ENCODE data around the gene RCOR3.
"Not testable (repeated sequence)": the region's sequence is repeated elsewhere in the genome, so short reads cannot be mapped to it uniquely, and the experiment has no call there.

The RCOR3 gene

DNA sequence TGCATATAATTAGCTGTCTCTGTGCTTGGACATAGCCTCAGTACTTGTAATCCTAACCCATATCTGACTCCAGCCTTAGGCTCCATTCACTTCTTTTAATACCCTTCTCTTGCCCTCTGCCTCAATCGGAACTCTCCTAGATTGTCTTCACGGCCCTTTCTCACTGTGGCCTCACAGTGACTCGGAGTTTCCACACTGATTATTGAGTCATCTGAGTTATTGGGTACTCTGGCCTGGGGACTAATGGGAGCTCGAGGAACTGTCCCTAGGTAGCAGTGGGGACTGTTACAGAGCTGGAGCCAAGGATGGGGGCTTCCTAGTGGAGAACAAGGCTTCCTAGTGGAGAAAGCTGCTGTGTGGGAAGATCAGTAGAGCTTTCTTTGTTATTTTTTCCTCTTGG is 84.4 kb downstream of the RCOR3 start:
- no peak for DNase-seq

- no peak for DNase-seq
Measured at GRCh38 chr1:211344152-211344618, 85.0 kb downstream of the RCOR3 start.

GRCh38 chr1:211345719-211346118 is 86.6 kb downstream of the RCOR3 start:
- DNase-seq: no peak

DNA sequence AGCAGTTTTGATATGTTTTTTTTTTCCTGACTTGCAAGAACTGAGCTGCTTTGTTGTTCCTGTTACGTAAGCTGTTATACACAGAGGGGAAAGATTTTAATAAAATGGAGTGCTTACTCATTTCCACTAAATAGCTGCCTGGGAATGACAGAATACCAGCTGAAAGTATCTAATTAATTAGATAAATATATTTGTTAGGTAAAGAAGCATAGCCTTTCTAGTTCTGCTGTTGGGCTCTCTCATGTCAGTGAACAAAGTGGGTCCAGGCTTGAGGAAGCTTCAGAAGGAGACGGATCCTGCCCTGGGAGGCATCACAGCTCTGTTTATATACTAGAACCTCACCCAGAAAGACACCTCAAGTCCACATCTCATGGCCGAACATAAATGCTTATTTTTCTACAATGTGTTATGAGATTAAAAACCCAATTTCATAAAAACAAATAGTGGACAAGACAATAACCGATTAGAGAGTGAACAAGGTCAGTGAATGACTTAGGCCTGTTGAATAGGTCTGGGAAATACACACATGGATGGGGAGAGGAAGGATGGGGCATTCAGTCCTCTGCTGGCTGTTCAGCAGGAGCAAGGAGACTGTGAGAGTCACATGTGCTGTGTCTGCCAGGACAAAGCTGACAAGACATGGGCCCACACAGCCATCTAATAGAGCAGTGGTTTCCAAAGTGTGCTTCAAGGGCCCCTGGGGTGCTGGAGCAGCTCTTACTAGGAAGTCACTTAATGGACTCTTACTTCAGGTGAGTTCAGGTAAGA is 88.1 kb downstream of the RCOR3 start:
- DNase-seq: no peak

GRCh38 chr1:211348547-211348946 is 89.4 kb downstream of the RCOR3 start:
- no peak for DNase-seq

DNA sequence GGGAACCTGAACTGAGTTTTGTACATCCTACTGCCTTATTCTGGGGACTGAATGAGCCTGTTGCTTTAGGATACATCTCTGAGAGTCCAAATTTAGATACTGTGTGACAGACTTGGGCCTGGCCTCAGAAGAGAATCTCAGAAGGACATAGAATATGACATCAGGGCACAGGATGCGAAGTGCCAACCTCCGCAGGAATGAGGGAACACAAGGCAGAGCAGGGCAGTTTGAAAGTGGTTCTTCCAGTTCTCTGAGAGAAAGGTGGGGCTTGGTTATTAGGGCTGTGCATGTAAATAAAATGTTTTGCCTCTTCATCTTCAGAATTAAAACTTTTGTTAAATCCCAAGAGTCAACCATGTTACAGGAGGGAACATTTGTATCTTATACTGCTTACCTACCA is 90.6 kb downstream of the RCOR3 start:
- no peak for DNase-seq

GRCh38 chr1:211352055-211352454 is 92.9 kb downstream of the RCOR3 start:
- DNase-seq: not testable (repeated sequence)

- DNase-seq: no peak
Measured at GRCh38 chr1:211352465-211352864, 93.3 kb downstream of the RCOR3 start.

DNA sequence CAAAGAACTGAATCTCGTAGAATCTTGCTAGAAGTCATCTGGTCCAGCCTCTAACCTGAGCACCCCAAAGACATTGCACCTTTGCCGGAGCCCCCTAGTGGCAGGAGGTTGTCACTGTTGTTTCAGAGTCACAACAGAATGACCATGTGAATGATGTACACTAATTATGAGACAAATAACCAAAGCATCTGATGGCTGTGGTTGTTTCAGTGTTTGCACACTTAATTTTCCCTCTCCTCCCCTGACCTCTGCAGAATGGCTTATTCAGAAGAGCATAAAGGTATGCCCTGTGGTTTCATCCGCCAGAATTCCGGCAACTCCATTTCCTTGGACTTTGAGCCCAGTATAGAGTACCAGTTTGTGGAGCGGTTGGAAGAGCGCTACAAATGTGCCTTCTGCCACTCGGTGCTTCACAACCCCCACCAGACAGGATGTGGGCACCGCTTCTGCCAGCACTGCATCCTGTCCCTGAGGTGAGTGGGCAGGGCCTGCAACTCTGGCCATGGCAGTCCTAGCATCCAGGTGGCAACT is 93.9 kb downstream of the RCOR3 start:
- no peak for DNase-seq

DNA sequence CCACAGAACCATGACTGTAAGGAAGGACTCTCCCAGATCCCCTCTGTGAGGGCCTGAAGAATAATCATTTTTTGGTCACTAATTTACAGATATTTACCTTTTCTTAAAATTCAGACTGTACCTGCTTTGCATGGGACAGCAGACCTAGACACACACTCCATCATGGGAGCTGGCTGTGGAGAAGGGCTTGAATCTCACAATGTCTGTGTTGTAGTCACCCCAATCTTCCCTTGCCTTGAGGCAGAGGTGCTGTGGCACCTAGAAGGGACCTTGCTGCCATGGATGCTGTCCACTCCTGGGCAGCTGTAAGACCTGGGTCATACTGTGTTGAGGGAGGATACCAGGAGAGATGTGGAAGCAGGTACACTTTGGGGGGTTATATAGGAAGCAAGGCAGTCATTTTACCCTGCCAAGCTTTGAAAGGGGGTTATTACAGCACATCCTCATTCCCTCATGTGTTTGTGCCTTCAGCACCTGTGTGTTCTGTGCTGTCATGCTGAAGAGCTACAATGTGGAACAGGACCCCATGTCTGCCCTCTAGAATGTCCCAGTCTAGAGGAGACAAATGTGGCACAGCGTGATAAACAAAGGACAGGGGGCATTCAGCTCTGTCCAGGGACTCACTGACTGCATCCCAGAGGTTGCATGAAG is 94.5 kb downstream of the RCOR3 start:
- DNase-seq: no peak

- no peak for DNase-seq
Measured at GRCh38 chr1:211355873-211356272, 96.7 kb downstream of the RCOR3 start.

DNA sequence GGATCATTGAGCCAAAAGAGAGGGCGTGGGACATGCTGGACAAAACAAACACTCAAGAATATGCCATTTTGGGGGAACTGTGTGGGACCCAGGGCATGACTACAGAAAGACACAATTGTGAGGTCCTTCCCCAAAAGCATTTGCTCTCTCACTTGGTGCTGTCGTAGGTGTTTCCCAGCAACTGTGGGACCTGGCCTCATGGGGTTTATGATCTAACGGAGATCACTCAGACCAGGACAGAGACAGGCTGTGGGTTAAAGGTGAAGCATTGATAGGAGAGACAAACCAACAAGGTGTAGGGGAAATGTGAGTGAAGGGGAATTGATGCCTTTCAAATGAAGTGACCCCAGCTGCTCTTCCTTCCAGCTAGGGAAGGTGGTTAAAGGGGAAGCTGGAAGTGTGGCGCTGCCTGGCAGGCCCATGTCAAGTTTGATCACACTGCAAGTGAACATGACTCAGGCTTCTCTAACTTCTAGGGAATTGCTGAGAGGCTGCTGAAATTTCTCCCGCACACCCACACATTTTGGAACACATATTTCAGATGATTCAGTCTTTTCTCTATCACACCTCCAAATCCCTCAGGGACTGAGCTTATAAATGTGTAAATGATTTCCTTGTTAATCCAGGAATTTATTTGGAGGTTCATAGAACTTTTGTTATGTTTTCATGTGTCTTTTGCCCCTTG is 97.7 kb downstream of the RCOR3 start:
- no peak for DNase-seq

GRCh38 chr1:211358685-211359084 is 99.5 kb downstream of the RCOR3 start:
- DNase-seq: no peak

DNA sequence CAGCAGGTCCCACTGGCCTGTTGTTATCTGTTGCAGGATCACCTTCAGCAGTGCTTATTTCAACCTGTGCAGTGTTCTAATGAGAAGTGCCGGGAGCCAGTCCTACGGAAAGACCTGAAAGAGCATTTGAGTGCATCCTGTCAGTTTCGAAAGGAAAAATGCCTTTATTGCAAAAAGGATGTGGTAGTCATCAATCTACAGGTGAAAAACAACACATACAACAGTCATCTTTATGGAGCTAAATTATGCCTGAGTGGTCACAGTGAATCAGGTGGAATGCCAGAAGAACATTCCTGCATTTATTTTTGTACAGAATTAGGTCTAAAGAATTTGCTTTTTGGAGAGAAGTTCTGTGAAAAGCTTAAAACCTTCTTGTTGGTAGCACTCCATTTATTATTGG is 100.7 kb downstream of the RCOR3 start:
- no peak for DNase-seq

GRCh38 chr1:211361202-211361601 is 102.0 kb downstream of the RCOR3 start:
- DNase-seq: no peak

All from NCI-H2081 treated with DMSO at 0.1 percent for 48 hours (cell line).